ENCODE results near the gene CYP2A13.
"Not testable (repeated sequence)": the region's sequence is repeated elsewhere in the genome, so short reads cannot be mapped to it uniquely, and the experiment has no call there.

The CYP2A13 gene

DNA sequence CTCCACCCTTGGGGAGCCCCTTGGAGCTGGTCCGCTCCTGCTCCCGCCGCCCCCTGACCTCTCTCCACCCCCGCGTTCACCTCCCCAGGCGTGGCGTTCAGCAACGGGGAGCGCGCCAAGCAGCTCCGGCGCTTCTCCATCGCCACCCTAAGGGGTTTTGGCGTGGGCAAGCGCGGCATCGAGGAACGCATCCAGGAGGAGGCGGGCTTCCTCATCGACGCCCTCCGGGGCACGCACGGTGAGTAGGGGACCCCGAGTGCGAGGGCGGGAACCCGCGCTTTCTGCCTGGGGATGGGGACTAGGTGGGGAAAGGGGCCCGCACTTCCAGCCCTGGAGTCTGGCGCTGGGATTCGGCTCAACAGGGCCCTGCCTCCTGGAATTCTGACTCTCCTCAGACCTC, 1.7 kb downstream of the CYP2A13 start:
- no peak for DNase-seq (ENCODE audit: insufficient read length, low spot score)
- no peak for FAIRE-seq
- TF ChIP-seq TAF1 (IDR thresholded peaks at IDR 0.05; ENCODE audit: low read depth, low read length) (no peak), POU2F2 (IDR thresholded peaks at IDR 0.05; ENCODE audit: low read depth, low read length) (no peak), POLR2A (IDR thresholded peaks at IDR 0.05; ENCODE audit: low read depth, low read length) (no peak), SPI1 (IDR thresholded peaks at IDR 0.05; ENCODE audit: low read depth, low read length) (no peak), PAX5 (IDR thresholded peaks at IDR 0.05; ENCODE audit: insufficient read depth, low read length, severe bottlenecking) (no peak), POLR2AphosphoS5 (IDR thresholded peaks at IDR 0.05; ENCODE audit: low read depth, low read length) (no peak)

DNA sequence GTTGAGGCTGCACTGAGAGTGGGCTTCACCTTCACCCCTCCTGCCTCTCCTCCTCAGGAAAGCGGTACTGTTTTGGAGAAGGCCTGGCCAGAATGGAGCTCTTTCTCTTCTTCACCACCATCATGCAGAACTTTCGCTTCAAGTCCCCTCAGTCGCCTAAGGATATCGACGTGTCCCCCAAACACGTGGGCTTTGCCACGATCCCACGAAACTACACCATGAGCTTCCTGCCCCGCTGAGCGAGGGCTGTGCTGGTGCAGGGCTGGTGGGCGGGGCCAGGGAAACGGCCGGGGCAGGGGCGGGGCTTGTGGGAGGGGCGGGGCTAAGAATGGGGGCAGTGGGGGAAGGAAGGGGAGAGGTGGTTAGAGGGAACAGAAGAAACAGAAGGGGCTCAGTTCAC, 7.5 kb downstream of the CYP2A13 start:
- FAIRE-seq, result no peak
- TF ChIP-seq TAF1 (IDR thresholded peaks at IDR 0.05; ENCODE audit: low read depth, low read length) (no peak), POU2F2 (IDR thresholded peaks at IDR 0.05; ENCODE audit: low read depth, low read length) (no peak), POLR2AphosphoS5 (IDR thresholded peaks at IDR 0.05; ENCODE audit: low read depth, low read length) (no peak), PAX5 (IDR thresholded peaks at IDR 0.05; ENCODE audit: insufficient read depth, low read length, severe bottlenecking) (no peak), POLR2A (IDR thresholded peaks at IDR 0.05; ENCODE audit: low read depth, low read length) (no peak), SPI1 (IDR thresholded peaks at IDR 0.05; ENCODE audit: low read depth, low read length) (no peak)
- no peak for DNase-seq (ENCODE audit: insufficient read length, low spot score)

DNA sequence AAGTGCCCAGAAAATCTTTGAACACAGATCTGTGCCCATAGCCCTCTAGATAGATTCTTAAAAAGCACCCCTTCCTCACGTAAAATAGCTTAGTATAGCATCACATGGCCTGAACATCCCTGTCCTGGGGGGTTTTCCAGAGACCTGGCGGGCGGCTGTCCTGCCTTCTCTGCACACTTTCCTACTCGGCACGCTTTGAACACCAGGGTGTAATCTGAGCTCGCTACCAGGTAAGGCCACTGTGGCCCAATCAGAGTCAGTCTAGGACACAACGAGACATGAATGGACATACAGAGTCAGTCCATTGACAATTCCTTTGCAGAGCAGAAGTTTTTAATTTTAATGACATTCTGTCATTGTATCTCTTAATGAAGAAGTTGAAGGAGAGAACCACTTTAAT, 8.1 kb downstream of the CYP2A13 start:
- DNase-seq (ENCODE audit: insufficient read length, low spot score) (no peak), FAIRE-seq (no peak)
- no peak for TF ChIP-seq POLR2A (IDR thresholded peaks at IDR 0.05; ENCODE audit: low read depth, low read length)
- TF ChIP-seq TAF1 (IDR thresholded peaks at IDR 0.05; ENCODE audit: low read depth, low read length), result no peak
- no peak for TF ChIP-seq POLR2AphosphoS5 (IDR thresholded peaks at IDR 0.05; ENCODE audit: low read depth, low read length)
- TF ChIP-seq POU2F2 (IDR thresholded peaks at IDR 0.05; ENCODE audit: low read depth, low read length), result no peak
- no peak for TF ChIP-seq SPI1 (IDR thresholded peaks at IDR 0.05; ENCODE audit: low read depth, low read length)
- no peak for TF ChIP-seq PAX5 (IDR thresholded peaks at IDR 0.05; ENCODE audit: insufficient read depth, low read length, severe bottlenecking)

DNA sequence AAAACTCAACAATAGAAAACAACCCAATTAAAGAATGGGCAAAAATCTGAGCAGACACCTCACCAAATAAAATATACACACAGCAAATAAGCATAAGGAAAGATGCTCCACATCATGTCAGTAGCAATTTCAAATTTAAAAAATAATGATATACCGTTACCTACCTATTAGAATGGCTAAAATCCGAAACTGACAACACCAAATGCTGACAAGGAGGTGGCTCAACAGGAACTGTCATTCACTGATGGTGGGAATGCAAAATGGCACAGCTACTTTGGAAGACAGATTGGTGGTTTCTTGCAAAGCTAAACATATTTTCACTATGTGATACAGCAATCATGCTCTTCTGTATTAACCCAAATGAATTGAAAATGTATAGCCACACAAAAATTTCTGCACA, 9.1 kb downstream of the CYP2A13 start:
- no peak for DNase-seq (ENCODE audit: insufficient read length, low spot score)
- TF ChIP-seq PAX5 (IDR thresholded peaks at IDR 0.05; ENCODE audit: insufficient read depth, low read length, severe bottlenecking) (no peak), POLR2AphosphoS5 (IDR thresholded peaks at IDR 0.05; ENCODE audit: low read depth, low read length) (no peak), SPI1 (IDR thresholded peaks at IDR 0.05; ENCODE audit: low read depth, low read length) (no peak), TAF1 (IDR thresholded peaks at IDR 0.05; ENCODE audit: low read depth, low read length) (no peak), POLR2A (IDR thresholded peaks at IDR 0.05; ENCODE audit: low read depth, low read length) (no peak), POU2F2 (IDR thresholded peaks at IDR 0.05; ENCODE audit: low read depth, low read length) (no peak)
- FAIRE-seq, result no peak

DNA sequence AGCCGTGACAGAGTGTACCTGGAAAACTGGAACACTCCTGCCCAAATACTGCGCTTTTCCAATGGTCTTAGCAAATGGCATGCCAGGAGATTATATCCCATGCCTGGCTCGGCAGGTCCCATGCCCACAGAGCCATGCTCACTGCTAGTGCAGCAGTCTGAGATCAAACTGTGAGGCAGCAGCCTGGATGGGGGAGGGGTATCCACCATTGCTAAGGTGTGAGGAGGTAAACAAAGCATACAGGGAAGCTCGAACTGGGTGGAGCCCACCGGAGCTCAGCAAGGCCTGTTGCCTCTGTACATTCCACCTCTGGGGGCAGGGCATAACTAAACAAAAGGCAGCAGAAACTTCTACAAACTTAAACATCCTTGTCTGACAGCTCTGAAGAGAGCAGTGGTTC, 10.5 kb downstream of the CYP2A13 start:
- FAIRE-seq, result no peak
- DNase-seq (ENCODE audit: insufficient read length, low spot score), result no peak
- TF ChIP-seq POLR2AphosphoS5 (IDR thresholded peaks at IDR 0.05; ENCODE audit: low read depth, low read length), result no peak
- no peak for TF ChIP-seq SPI1 (IDR thresholded peaks at IDR 0.05; ENCODE audit: low read depth, low read length)
- no peak for TF ChIP-seq POU2F2 (IDR thresholded peaks at IDR 0.05; ENCODE audit: low read depth, low read length)
- TF ChIP-seq PAX5 (IDR thresholded peaks at IDR 0.05; ENCODE audit: insufficient read depth, low read length, severe bottlenecking), result no peak
- TF ChIP-seq TAF1 (IDR thresholded peaks at IDR 0.05; ENCODE audit: low read depth, low read length), result no peak
- no peak for TF ChIP-seq POLR2A (IDR thresholded peaks at IDR 0.05; ENCODE audit: low read depth, low read length)

DNA sequence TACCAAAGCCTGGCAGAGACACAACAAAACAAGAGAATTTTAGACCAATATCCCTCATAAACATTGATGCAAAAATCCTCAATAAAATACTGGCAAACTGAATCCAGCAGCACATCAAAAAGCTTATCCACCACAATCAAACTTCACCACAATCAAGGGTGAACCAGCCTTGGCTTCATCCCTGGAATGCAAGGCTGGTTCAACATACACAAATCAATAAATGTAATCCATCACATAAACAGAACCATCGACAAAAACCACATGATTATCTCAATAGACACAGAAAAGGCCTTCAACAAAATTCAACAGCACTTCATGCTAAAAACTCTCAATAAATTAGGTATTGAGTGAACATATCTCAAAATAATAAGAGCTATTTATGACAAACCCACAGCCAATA, 14.0 kb downstream of the CYP2A13 start:
- FAIRE-seq; DNase-seq (ENCODE audit: insufficient read length, low spot score): not testable (repeated sequence)

DNA sequence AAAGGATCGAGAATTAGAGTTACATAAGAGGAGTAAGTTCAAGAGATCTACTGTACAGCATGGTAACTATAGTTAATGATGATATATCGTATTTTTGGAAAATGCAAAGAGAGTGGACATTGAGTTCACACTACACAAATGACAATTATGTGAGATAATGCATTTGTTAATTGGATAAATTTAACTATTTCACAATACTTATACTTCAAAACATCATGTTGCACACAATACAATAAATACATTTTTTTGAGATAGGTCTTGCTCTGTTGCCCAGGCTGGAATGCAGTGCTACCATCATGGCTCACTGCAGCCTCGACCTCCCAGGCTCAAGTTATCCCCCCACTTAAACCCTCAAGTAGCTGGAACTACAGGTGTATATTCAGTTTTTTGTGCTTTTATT, 17.9 kb downstream of the CYP2A13 start:
- TF ChIP-seq PAX5 (IDR thresholded peaks at IDR 0.05; ENCODE audit: insufficient read depth, low read length, severe bottlenecking) (no peak), POU2F2 (IDR thresholded peaks at IDR 0.05; ENCODE audit: low read depth, low read length) (no peak), SPI1 (IDR thresholded peaks at IDR 0.05; ENCODE audit: low read depth, low read length) (no peak), POLR2A (IDR thresholded peaks at IDR 0.05; ENCODE audit: low read depth, low read length) (no peak), TAF1 (IDR thresholded peaks at IDR 0.05; ENCODE audit: low read depth, low read length) (no peak), POLR2AphosphoS5 (IDR thresholded peaks at IDR 0.05; ENCODE audit: low read depth, low read length) (no peak)
- no peak for FAIRE-seq
- DNase-seq (ENCODE audit: insufficient read length, low spot score), result no peak

DNA sequence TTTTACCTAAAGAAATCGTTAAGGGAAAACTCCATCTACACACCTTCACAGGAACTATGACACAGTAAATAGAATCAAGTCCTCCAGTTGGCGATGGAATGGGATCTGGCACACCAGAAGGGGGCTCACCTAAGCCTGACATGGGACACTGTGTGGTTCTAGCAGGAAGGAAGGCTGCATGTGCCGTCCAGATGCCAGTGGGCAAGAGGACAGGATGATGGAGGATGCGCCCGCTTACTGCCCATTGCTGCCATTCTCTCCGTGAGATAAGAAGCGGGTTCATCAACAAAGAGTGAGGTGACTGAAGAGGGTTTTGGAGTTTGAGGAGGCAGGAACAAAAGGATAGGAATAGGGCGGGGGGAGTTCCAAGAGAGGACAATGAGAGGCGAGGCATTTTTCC, 23.0 kb downstream of the CYP2A13 start:
- DNase-seq (ENCODE audit: insufficient read length, low spot score), result no peak
- TF ChIP-seq POU2F2 (IDR thresholded peaks at IDR 0.05; ENCODE audit: low read depth, low read length) (no peak), POLR2A (IDR thresholded peaks at IDR 0.05; ENCODE audit: low read depth, low read length) (no peak), PAX5 (IDR thresholded peaks at IDR 0.05; ENCODE audit: insufficient read depth, low read length, severe bottlenecking) (no peak), SPI1 (IDR thresholded peaks at IDR 0.05; ENCODE audit: low read depth, low read length) (no peak), TAF1 (IDR thresholded peaks at IDR 0.05; ENCODE audit: low read depth, low read length) (no peak), POLR2AphosphoS5 (IDR thresholded peaks at IDR 0.05; ENCODE audit: low read depth, low read length) (no peak)
- FAIRE-seq, result no peak

DNA sequence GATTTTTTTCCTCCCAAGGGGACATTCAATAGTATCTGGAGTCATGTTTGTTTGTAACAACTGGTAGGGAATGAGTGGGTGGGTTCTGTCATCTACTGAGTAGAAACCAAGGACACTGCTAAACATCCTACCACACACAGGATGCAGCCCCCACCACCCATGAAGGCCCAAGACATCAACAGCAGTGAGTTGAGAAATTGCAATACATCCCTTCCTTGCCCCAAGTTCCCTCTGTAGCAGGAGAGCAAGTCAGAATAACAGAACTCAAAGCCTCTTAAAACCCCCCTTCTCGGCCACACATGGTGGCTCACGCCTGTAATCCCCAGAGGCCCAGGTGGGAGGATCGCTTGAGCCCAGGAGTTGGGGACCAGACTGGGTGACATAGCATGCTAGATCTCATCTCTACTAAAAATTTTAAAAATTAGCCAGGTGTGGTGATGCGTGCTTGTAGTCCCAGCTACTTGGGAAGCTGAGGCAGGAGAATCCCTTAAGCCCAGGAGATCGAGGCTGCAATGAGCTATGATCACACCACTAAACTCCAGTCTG, 23.6 kb downstream of the CYP2A13 start:
- no peak for FAIRE-seq
- no peak for DNase-seq (ENCODE audit: insufficient read length, low spot score)
- TF ChIP-seq SPI1 (IDR thresholded peaks at IDR 0.05; ENCODE audit: low read depth, low read length) (no peak), PAX5 (IDR thresholded peaks at IDR 0.05; ENCODE audit: insufficient read depth, low read length, severe bottlenecking) (no peak), POLR2AphosphoS5 (IDR thresholded peaks at IDR 0.05; ENCODE audit: low read depth, low read length) (no peak), POU2F2 (IDR thresholded peaks at IDR 0.05; ENCODE audit: low read depth, low read length) (no peak), TAF1 (IDR thresholded peaks at IDR 0.05; ENCODE audit: low read depth, low read length) (no peak), POLR2A (IDR thresholded peaks at IDR 0.05; ENCODE audit: low read depth, low read length) (no peak)

DNA sequence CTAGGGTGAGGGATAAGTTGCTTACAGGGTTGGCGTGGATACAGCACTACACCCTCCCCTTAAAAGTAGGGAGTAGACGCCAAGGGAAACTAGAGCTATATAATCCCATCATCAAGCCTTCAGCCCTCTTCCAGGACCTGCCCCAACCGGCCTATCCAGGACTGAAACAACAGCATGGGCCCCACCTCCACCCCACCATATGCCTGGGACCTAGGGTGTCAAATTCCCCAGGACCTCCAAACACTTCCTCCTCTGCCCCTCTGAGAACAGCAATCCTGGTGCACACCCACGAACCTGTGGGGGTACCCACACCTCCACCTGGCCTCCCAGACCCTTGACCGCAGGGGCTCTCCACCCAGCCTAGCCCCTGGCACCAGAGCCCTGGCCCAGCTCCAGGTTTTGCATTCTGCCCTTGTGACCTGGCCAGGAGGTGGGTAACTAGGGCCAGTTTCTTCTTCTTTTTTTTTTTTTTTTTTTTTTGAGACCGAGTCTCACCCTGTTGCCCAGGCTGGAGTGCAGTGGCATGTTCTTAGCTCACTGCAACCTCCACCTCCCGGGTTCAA, 24.6 kb downstream of the CYP2A13 start:
- DNase-seq (ENCODE audit: insufficient read length, low spot score) (no peak), FAIRE-seq (no peak)
- TF ChIP-seq POLR2A (IDR thresholded peaks at IDR 0.05; ENCODE audit: low read depth, low read length) (no peak), TAF1 (IDR thresholded peaks at IDR 0.05; ENCODE audit: low read depth, low read length) (no peak), POU2F2 (IDR thresholded peaks at IDR 0.05; ENCODE audit: low read depth, low read length) (no peak), POLR2AphosphoS5 (IDR thresholded peaks at IDR 0.05; ENCODE audit: low read depth, low read length) (no peak), PAX5 (IDR thresholded peaks at IDR 0.05; ENCODE audit: insufficient read depth, low read length, severe bottlenecking) (no peak), SPI1 (IDR thresholded peaks at IDR 0.05; ENCODE audit: low read depth, low read length) (no peak)

Data from GM12891 (cell line).